Measurements from ENCODE around the gene YLPM1.
A peak's percentile ranks its signal among the peaks of the same experiment; 100 is the strongest.

YLPM1 gene

GRCh38 chr14:74863274-74863673 is 100.2 kb downstream of the YLPM1 start:
- Histone ChIP-seq H3K4me3 (ENCODE audit: low read depth in 1 of 2, low read length in 2 of 2) (no peak overlapping the region), H3K27me3 (ENCODE audit: low read depth, low read length) (no peaks in the 10 kb centered on the region), H3K4me1 (ENCODE audit: control insufficient read depth in 1 of 2, insufficient read depth in 2 of 2, low read length in 2 of 2) (peaks cover 0 to 6% of the 10 kb centered on the region in 2 donors), H3K9me3 (ENCODE audit: control insufficient read depth in 1 of 2, low read length in 2 of 2) (no peaks in the 10 kb centered on the region), H3K27ac (ENCODE audit: low read length) (no peak overlapping the region), H3K36me3 (ENCODE audit: control insufficient read depth in 1 of 2, insufficient read depth in 2 of 2, low read length in 2 of 2) (no peaks in the 10 kb centered on the region)

- no peak overlapping the region for H3K27ac ChIP-seq (ENCODE audit: low read length)
- H3K27me3 ChIP-seq (ENCODE audit: low read depth, low read length), result no peaks in the 10 kb centered on the region
- H3K4me3 ChIP-seq (ENCODE audit: low read depth in 1 of 2, low read length in 2 of 2), result no peak overlapping the region
- H3K36me3 ChIP-seq (ENCODE audit: control insufficient read depth in 1 of 2, insufficient read depth in 2 of 2, low read length in 2 of 2), result no peaks in the 10 kb centered on the region
- H3K4me1 ChIP-seq (ENCODE audit: control insufficient read depth in 1 of 2, insufficient read depth in 2 of 2, low read length in 2 of 2), result peaks cover 0 to 6% of the 10 kb centered on the region in 2 donors
- no peaks in the 10 kb centered on the region for H3K9me3 ChIP-seq (ENCODE audit: control insufficient read depth in 1 of 2, low read length in 2 of 2)
These were observed 101.1 kb downstream of the YLPM1 start for GRCh38 chr14:74864198-74864597.

GRCh38 chr14:74865156-74865555 is 102.0 kb downstream of the YLPM1 start:
- no peaks in the 10 kb centered on the region for H3K9me3 ChIP-seq (ENCODE audit: control insufficient read depth in 1 of 2, low read length in 2 of 2)
- no peak overlapping the region for H3K27ac ChIP-seq (ENCODE audit: low read length)
- H3K36me3 ChIP-seq (ENCODE audit: control insufficient read depth in 1 of 2, insufficient read depth in 2 of 2, low read length in 2 of 2), result no peaks in the 10 kb centered on the region
- no peak overlapping the region for H3K4me3 ChIP-seq (ENCODE audit: low read depth in 1 of 2, low read length in 2 of 2)
- peaks cover 0 to 6% of the 10 kb centered on the region in 2 donors for H3K4me1 ChIP-seq (ENCODE audit: control insufficient read depth in 1 of 2, insufficient read depth in 2 of 2, low read length in 2 of 2)
- H3K27me3 ChIP-seq (ENCODE audit: low read depth, low read length), result no peaks in the 10 kb centered on the region

- Histone ChIP-seq H3K27me3 (ENCODE audit: low read depth, low read length) (no peaks in the 10 kb centered on the region), H3K9me3 (ENCODE audit: control insufficient read depth in 1 of 2, low read length in 2 of 2) (no peaks in the 10 kb centered on the region), H3K4me1 (ENCODE audit: control insufficient read depth in 1 of 2, insufficient read depth in 2 of 2, low read length in 2 of 2) (no peaks in the 10 kb centered on the region), H3K27ac (ENCODE audit: low read length) (no peak overlapping the region), H3K4me3 (ENCODE audit: low read depth in 1 of 2, low read length in 2 of 2) (no peak overlapping the region), H3K36me3 (ENCODE audit: control insufficient read depth in 1 of 2, insufficient read depth in 2 of 2, low read length in 2 of 2) (no peaks in the 10 kb centered on the region)
These were observed 103.7 kb downstream of the YLPM1 start for GRCh38 chr14:74866708-74867389.

- H3K4me3 ChIP-seq (ENCODE audit: low read depth in 1 of 2, low read length in 2 of 2), result no peak overlapping the region
- no peaks in the 10 kb centered on the region for H3K36me3 ChIP-seq (ENCODE audit: control insufficient read depth in 1 of 2, insufficient read depth in 2 of 2, low read length in 2 of 2)
- peak overlapping the region; percentile 27 for H3K27ac ChIP-seq (ENCODE audit: low read length)
- no peaks in the 10 kb centered on the region for H3K4me1 ChIP-seq (ENCODE audit: control insufficient read depth in 1 of 2, insufficient read depth in 2 of 2, low read length in 2 of 2)
- H3K27me3 ChIP-seq (ENCODE audit: low read depth, low read length), result no peaks in the 10 kb centered on the region
- no peaks in the 10 kb centered on the region for H3K9me3 ChIP-seq (ENCODE audit: control insufficient read depth in 1 of 2, low read length in 2 of 2)
These were observed 104.6 kb downstream of the YLPM1 start for GRCh38 chr14:74867673-74868072.

GRCh38 chr14:74868739-74869138 is 105.6 kb downstream of the YLPM1 start:
- Histone ChIP-seq H3K27ac (ENCODE audit: low read length) (no peak overlapping the region), H3K4me3 (ENCODE audit: low read depth in 1 of 2, low read length in 2 of 2) (no peak overlapping the region), H3K36me3 (ENCODE audit: control insufficient read depth in 1 of 2, insufficient read depth in 2 of 2, low read length in 2 of 2) (no peaks in the 10 kb centered on the region), H3K4me1 (ENCODE audit: control insufficient read depth in 1 of 2, insufficient read depth in 2 of 2, low read length in 2 of 2) (no peaks in the 10 kb centered on the region), H3K9me3 (ENCODE audit: control insufficient read depth in 1 of 2, low read length in 2 of 2) (no peaks in the 10 kb centered on the region), H3K27me3 (ENCODE audit: low read depth, low read length) (no peaks in the 10 kb centered on the region)

DNA sequence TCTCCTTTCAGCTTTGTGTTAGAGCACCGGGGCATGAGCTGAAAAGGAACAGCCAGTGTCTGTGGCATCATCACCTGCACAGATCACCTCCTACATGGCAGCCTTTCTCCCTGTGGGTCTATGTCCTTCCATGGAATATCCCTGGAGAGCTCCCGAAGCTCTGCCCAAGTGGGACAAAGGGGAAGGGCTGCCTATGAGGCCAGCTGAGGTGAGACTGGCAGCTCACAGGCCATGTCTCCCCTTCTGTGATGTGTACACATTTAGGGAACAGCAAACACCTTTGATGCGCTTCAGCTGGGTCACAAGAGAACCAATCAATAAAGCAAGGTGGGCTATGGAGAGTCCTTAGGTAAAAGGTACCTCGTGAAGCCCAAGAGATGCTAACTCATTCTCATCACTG is 108.7 kb downstream of the YLPM1 start:
- Histone ChIP-seq H3K36me3 (ENCODE audit: control insufficient read depth in 1 of 2, insufficient read depth in 2 of 2, low read length in 2 of 2) (no peaks in the 10 kb centered on the region), H3K9me3 (ENCODE audit: control insufficient read depth in 1 of 2, low read length in 2 of 2) (no peaks in the 10 kb centered on the region), H3K4me1 (ENCODE audit: control insufficient read depth in 1 of 2, insufficient read depth in 2 of 2, low read length in 2 of 2) (no peaks in the 10 kb centered on the region), H3K27me3 (ENCODE audit: low read depth, low read length) (no peaks in the 10 kb centered on the region), H3K4me3 (ENCODE audit: low read depth in 1 of 2, low read length in 2 of 2) (no peak overlapping the region), H3K27ac (ENCODE audit: low read length) (no peak overlapping the region)

- Histone ChIP-seq H3K36me3 (ENCODE audit: control insufficient read depth in 1 of 2, insufficient read depth in 2 of 2, low read length in 2 of 2) (no peaks in the 10 kb centered on the region), H3K4me1 (ENCODE audit: control insufficient read depth in 1 of 2, insufficient read depth in 2 of 2, low read length in 2 of 2) (no peaks in the 10 kb centered on the region), H3K27ac (ENCODE audit: low read length) (no peak overlapping the region), H3K27me3 (ENCODE audit: low read depth, low read length) (no peaks in the 10 kb centered on the region), H3K4me3 (ENCODE audit: low read depth in 1 of 2, low read length in 2 of 2) (no peak overlapping the region), H3K9me3 (ENCODE audit: control insufficient read depth in 1 of 2, low read length in 2 of 2) (no peaks in the 10 kb centered on the region)
These were observed 112.1 kb downstream of the YLPM1 start for GRCh38 chr14:74875204-74875603.

GRCh38 chr14:74875941-74876913 is 113.1 kb downstream of the YLPM1 start, which contains the start of gene PROX2:
PROX2 (minus strand) TSS chr14:74876145; CDS start chr14:74863834, 12,311 bp downstream.
- H3K4me1 ChIP-seq (ENCODE audit: control insufficient read depth in 1 of 2, insufficient read depth in 2 of 2, low read length in 2 of 2), result peaks cover 0 to 5% of the 10 kb centered on the region in 2 donors
- no peak within 1 kb of the TSS for H3K27ac ChIP-seq (ENCODE audit: low read length)
- H3K36me3 ChIP-seq (ENCODE audit: control insufficient read depth in 1 of 2, insufficient read depth in 2 of 2, low read length in 2 of 2), result no peaks in the 10 kb centered on the region
- H3K9me3 ChIP-seq (ENCODE audit: control insufficient read depth in 1 of 2, low read length in 2 of 2), result no peaks in the 10 kb centered on the region
- no peak within 1 kb of the TSS for H3K4me3 ChIP-seq (ENCODE audit: low read depth in 1 of 2, low read length in 2 of 2)
- no peaks in the 10 kb centered on the region for H3K27me3 ChIP-seq (ENCODE audit: low read depth, low read length)

DNA sequence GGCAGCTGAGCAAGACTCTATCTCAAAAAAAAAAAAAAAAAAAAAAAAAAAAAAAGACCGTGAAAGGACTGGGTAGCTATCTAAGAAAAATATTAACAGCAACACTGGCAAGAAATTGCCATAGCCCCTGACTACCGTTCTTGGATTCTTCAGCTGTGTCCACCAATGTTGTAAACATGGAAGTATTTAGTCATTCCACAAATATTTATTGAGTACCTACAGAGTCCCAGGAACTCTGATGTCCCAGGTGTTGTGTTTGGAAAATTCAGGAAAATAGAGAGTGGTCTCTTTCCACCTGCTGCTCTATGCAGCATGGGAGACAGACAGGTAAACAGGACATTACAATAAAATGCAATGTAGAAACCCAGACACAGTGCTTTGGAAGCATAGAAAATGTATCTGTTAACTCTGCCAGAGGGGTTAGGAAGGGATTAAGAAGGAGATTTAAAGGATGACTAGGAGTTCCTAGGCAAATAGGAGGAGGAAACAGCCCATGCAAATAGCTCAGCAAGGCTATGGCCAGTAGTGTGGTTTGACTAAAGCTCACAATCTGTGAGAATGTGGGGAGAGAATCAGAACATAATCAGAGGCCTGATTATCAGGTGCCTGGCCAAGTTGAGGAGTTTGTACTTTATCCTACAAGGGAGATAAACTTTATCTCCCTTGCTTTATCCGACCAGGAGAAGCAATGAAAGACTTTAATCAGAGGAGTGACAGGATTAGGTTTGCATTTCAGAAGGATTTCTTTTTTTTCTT is 116.5 kb downstream of the YLPM1 start:
- H3K9me3 ChIP-seq (ENCODE audit: control insufficient read depth in 1 of 2, low read length in 2 of 2), result no peaks in the 10 kb centered on the region
- no peak overlapping the region for H3K4me3 ChIP-seq (ENCODE audit: low read depth in 1 of 2, low read length in 2 of 2)
- H3K36me3 ChIP-seq (ENCODE audit: control insufficient read depth in 1 of 2, insufficient read depth in 2 of 2, low read length in 2 of 2), result no peaks in the 10 kb centered on the region
- no peak overlapping the region for H3K27ac ChIP-seq (ENCODE audit: low read length)
- peaks cover 6 to 25% of the 10 kb centered on the region in 2 donors for H3K4me1 ChIP-seq (ENCODE audit: control insufficient read depth in 1 of 2, insufficient read depth in 2 of 2, low read length in 2 of 2)
- H3K27me3 ChIP-seq (ENCODE audit: low read depth, low read length), result no peaks in the 10 kb centered on the region
